K562 (cell line): ENCODE results near the gene CCDC28A.

Source experiments
- BCOR ChIP-seq: fragments of 450-650 bp; IDR thresholded peaks from 2 replicates; pipeline ENCODE4 v1.6.1; 2016
- CREB1 ChIP-seq, 2 experiments: sonication (generic) in 1 of 2; formaldehyde crosslinking in 1 of 2; IDR thresholded peaks; 2 replicates each; pipeline versions ENCODE4 v1.6.1 to v1.8.0; 2012 to 2022; ENCODE audit warnings: inconsistent platforms in 1 of 2, mild to moderate bottlenecking in 1 of 2, missing genetic modification reagents in 1 of 2, moderate library complexity in 1 of 2
- CTBP1 ChIP-seq: fragments of 450-650 bp; IDR thresholded peaks from 2 replicates; pipeline ENCODE4 v1.6.1; 2016; ENCODE audit warnings: borderline replicate concordance
- CTCF ChIP-seq, 3 experiments: IDR thresholded peaks in 2 of 3; conservative IDR thresholded peaks in 1 of 3; 2 replicates each; pipeline ENCODE4 v1.5.1; 2011 to 2012; ENCODE audit warnings: low read length in 3 of 3, mild to moderate bottlenecking in 3 of 3, control low read depth in 2 of 3, improper control_type of control experiment in 1 of 3, inconsistent platforms in 1 of 3, low read depth in 1 of 3, mixed read lengths in 1 of 3, moderate library complexity in 1 of 3; ENCODE audit not compliant: insufficient read depth in 2 of 3
- KLF13 ChIP-seq: fragments of 450-650 bp; IDR thresholded peaks from 2 replicates; pipeline ENCODE4 v1.6.1; 2016; ENCODE audit warnings: missing genetic modification characterization, low read depth, mild to moderate bottlenecking, missing compliant biosample characterization, moderate library complexity, borderline replicate concordance
- MECOM ChIP-seq: fragments of 250-450 bp; sonication (Bioruptor Pico); IDR thresholded peaks from 2 replicates; pipeline ENCODE4 v1.8.0; 2022; ENCODE audit warnings: inconsistent platforms
- POLR3A ChIP-seq: IDR thresholded peaks from 2 replicates; pipeline ENCODE4 v1.6.1; 2011; ENCODE audit warnings: borderline replicate concordance, mild to moderate bottlenecking, moderate library complexity; ENCODE audit not compliant: insufficient read length, insufficient read depth; ENCODE audit errors: extremely low read depth
- SP2 ChIP-seq: IDR thresholded peaks from 2 replicates; pipeline ENCODE4 v1.6.1; 2011; ENCODE audit warnings: mild to moderate bottlenecking, low read depth, low read length, moderate library complexity; ENCODE audit not compliant: poor library complexity, severe bottlenecking; ENCODE audit errors: extremely low read depth
- TARDBP ChIP-seq: fragments of 450-650 bp; IDR thresholded peaks from 2 replicates; pipeline ENCODE4 v1.6.1; 2016
- TFAP4 ChIP-seq: sonication (generic); formaldehyde crosslinking; IDR thresholded peaks from 2 replicates; pipeline ENCODE4 v1.8.0; 2022; ENCODE audit warnings: missing genetic modification reagents, mild to moderate bottlenecking, moderate library complexity, borderline replicate concordance
- ZC3H8 ChIP-seq: fragments of 450-650 bp; IDR thresholded peaks from 2 replicates; pipeline ENCODE4 v1.6.1; 2017
- ZNF165 ChIP-seq: fragments of 250-450 bp; sonication (Bioruptor Pico); IDR thresholded peaks from 2 replicates; pipeline ENCODE4 v1.4.0; 2020; ENCODE audit warnings: borderline replicate concordance
- TF ChIP-seq, protein P1 (sequence below): fragments of 450-650 bp; formaldehyde crosslinking; IDR thresholded peaks from 2 replicates; pipeline ENCODE4 v1.4.0; 2020; ENCODE audit warnings: mild to moderate bottlenecking, mixed read lengths
- TF ChIP-seq, protein P2 (sequence below), 2 experiments: fragments of 200-800 bp in 1 of 2; sonication (Bioruptor generic) in 1 of 2; sonication (generic) in 1 of 2; formaldehyde crosslinking in 1 of 2; IDR thresholded peaks in 1 of 2; conservative IDR thresholded peaks in 1 of 2; 2 replicates each; pipeline versions ENCODE4 v1.5.0 to v1.6.1; 2016 to 2020; ENCODE audit warnings: missing compliant biosample characterization in 1 of 2, missing genetic modification characterization in 1 of 2, missing genetic modification reagents in 1 of 2

DNA sequence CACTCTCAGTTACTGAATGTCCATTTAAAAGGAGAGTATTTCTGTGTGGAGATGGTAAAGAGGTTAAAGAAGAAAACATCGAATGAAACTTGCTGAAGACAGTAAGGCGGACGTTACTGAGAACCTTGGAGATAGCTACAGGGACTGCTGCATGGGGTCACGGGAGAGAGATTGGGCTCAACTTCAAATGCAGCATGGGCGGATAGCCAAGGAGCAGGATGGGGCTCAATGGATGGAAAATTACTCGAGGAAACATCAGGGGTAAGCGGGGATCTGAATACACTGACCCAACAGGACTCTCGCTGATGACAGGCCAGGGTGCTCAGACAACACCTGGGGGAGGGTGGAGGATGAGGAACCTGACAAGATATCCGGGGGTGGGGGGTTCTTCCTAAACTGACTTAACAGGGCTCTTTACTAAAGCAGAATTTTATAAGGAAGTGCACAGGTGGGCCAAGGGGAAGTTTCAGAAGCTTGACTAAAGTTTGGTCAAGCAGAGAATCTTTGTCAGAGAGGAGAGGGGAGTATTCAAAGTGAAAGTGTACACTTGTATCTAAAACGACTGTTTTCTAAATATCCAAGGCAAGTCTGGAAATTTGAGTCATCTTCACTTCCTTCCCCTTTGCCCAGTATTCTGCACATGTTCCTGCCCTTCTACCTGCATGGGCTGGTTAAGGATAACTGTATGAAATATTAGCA is 45.1 kb downstream of the CCDC28A start:
- TF ChIP-seq, protein P1, sequence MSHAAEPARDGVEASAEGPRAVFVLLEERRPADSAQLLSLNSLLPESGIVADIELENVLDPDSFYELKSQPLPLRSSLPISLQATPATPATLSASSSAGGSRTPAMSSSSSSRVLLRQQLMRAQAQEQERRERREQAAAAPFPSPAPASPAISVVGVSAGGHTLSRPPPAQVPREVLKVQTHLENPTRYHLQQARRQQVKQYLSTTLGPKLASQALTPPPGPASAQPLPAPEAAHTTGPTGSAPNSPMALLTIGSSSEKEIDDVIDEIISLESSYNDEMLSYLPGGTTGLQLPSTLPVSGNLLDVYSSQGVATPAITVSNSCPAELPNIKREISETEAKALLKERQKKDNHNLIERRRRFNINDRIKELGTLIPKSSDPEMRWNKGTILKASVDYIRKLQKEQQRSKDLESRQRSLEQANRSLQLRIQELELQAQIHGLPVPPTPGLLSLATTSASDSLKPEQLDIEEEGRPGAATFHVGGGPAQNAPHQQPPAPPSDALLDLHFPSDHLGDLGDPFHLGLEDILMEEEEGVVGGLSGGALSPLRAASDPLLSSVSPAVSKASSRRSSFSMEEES (CRISPR knock-in tag) = no peak
- TF ChIP-seq POLR3A (no peak), CREB1 (IDR thresholded peaks at IDR 0.05) (no peak), CREB1 (CRISPR knock-in tag; IDR thresholded peaks at IDR 0.05) (no peak), MECOM (CRISPR knock-in tag) (no peak), ZC3H8 (no peak), ZNF165 (CRISPR knock-in tag) (no peak), TFAP4 (CRISPR knock-in tag) (no peak), BCOR (no peak), CTCF (IDR thresholded peaks at IDR 0.05 in 2 of 3, conservative IDR thresholded peaks at IDR 0.05 in 1 of 3; ENCODE audit: insufficient read depth in 2 of 3, low read depth in 1 of 3, low read length in 3 of 3) (no peak), KLF13 (tag) (no peak), CTBP1 (no peak), TARDBP (no peak), SP2 (no peak)
- TF ChIP-seq, protein P2, sequence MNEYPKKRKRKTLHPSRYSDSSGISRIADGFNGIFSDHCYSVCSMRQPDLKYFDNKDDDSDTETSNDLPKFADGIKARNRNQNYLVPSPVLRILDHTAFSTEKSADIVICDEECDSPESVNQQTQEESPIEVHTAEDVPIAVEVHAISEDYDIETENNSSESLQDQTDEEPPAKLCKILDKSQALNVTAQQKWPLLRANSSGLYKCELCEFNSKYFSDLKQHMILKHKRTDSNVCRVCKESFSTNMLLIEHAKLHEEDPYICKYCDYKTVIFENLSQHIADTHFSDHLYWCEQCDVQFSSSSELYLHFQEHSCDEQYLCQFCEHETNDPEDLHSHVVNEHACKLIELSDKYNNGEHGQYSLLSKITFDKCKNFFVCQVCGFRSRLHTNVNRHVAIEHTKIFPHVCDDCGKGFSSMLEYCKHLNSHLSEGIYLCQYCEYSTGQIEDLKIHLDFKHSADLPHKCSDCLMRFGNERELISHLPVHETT (CRISPR knock-in tag; conservative IDR thresholded peaks at IDR 0.05 in 1 of 2, IDR thresholded peaks at IDR 0.05 in 1 of 2) = no peak
